ENCODE data around the gene CCT8L2.
"Not testable (repeated sequence)": the region's sequence is repeated elsewhere in the genome, so short reads cannot be mapped to it uniquely, and the experiment has no call there.

CCT8L2 gene

DNA sequence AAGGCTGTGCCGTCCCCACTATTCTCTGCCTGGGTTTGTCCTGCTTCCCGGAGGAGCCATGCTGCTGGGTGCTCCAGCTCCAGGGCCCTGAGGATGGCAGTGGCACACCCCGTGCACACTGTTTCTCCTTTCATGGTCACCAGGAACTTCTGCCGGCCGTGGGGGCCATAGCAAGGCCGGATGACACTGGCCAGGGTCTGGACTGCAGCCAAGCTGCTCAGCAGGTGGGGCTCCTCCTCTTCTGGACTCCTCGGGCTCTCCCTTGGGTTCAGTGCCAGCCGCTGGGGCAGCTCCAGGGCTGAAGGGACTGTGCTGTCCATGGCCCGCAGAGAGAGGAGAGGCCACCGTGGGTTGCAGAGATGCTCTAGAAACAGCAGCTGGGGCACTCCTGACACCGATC is 379 bp downstream of the CCT8L2 start:
- H3K4me3 ChIP-seq (ENCODE audit: low read length); H3K9ac ChIP-seq (ENCODE audit: low read depth, low read length); H3K27me3 ChIP-seq (ENCODE audit: insufficient read depth, low read length); H3K36me3 ChIP-seq (ENCODE audit: insufficient read depth, low read length); H3K4me1 ChIP-seq (ENCODE audit: insufficient read depth, low read length); H3K27ac ChIP-seq (ENCODE audit: low read depth, low read length): not testable (repeated sequence)
- peaks cover 43% of the 10 kb centered on the region for H3K9me3 ChIP-seq (ENCODE audit: insufficient read depth, low read depth, low read length)
- WGBS: 89% methylated on average over 11 of the region's 11 CpGs

DNA sequence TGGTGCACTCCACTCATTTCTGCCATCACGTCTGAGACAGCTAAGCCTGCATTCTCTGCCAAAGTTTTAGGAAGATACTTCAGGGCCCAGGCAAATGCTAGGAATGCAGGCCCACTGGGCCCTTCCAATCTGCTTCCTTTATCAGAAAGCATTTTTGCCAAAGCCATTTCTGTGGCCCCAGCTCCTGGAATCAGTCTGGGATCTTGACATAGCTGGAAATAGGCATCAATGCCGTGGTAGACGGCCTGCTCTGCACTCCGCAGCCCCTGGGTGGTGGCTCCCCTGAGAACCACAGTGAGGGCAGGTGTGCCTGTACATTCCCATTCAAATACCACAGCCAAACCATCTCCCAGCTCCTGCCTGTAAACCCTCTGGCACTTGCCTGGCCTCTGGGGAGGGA is 1.5 kb downstream of the CCT8L2 start:
- peaks cover 44% of the 10 kb centered on the region for H3K9me3 ChIP-seq (ENCODE audit: insufficient read depth, low read depth, low read length)
- 84% methylated on average over 4 of the region's 4 CpGs for WGBS
- H3K4me1 ChIP-seq (ENCODE audit: insufficient read depth, low read length); H3K4me3 ChIP-seq (ENCODE audit: low read length); H3K9ac ChIP-seq (ENCODE audit: low read depth, low read length); H3K36me3 ChIP-seq (ENCODE audit: insufficient read depth, low read length); H3K27ac ChIP-seq (ENCODE audit: low read depth, low read length); H3K27me3 ChIP-seq (ENCODE audit: insufficient read depth, low read length): not testable (repeated sequence)

DNA sequence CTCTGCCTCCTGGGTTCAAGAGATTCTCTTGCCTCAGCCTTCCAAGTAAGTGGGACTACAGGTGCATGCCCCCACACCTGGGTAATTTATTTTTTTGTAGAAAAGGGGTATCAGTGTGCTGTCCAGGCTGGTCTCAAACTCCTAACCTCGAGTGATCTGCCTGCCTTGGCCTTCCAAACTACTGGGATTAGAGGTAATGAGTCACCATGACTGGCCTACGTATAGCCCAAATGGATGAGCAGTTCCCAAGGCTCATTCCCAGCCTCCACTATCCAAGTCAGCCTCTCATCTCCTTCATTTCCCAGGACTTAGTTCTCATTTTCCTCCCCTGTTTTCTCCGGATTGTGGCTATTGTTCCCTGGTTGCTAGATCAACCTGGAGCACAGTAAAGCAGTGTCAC is 5.6 kb downstream of the CCT8L2 start:
- Histone ChIP-seq H3K27me3 (ENCODE audit: insufficient read depth, low read length) (no peaks in the 10 kb centered on the region), H3K36me3 (ENCODE audit: insufficient read depth, low read length) (no peaks in the 10 kb centered on the region), H3K9me3 (ENCODE audit: insufficient read depth, low read depth, low read length) (peaks cover 47% of the 10 kb centered on the region), H3K4me3 (ENCODE audit: low read length) (no peak overlapping the region), H3K9ac (ENCODE audit: low read depth, low read length) (no peak overlapping the region), H3K4me1 (ENCODE audit: insufficient read depth, low read length) (no peaks in the 10 kb centered on the region), H3K27ac (ENCODE audit: low read depth, low read length) (no peak overlapping the region)
- 60% methylated on average over 3 of the region's 3 CpGs for WGBS

DNA sequence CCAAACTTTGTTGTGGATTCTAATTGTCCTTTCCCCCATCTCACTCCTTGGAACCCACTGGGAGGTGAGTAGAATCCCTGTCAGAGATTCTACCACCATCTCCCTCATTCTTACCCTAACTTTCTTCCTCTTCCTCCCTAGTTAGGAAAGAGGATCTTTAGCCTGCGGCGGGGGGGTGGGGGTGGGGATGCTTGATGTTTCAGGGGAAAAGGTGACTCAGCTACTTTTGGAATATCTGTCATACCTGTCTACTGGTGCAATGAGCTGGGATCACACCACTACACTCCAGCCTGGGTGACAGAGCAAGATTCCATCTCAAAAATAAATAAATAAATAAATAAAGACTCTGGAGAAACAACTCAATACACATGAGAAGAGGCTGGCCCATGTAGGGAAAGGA is 6.4 kb downstream of the CCT8L2 start:
- no peaks in the 10 kb centered on the region for H3K36me3 ChIP-seq (ENCODE audit: insufficient read depth, low read length)
- peaks cover 43% of the 10 kb centered on the region for H3K9me3 ChIP-seq (ENCODE audit: insufficient read depth, low read depth, low read length)
- H3K27ac ChIP-seq (ENCODE audit: low read depth, low read length): no peak overlapping the region
- no peaks in the 10 kb centered on the region for H3K4me1 ChIP-seq (ENCODE audit: insufficient read depth, low read length)
- WGBS: no CpG with 5 or more reads among the region's 2 CpGs
- H3K9ac ChIP-seq (ENCODE audit: low read depth, low read length): no peak overlapping the region
- no peak overlapping the region for H3K4me3 ChIP-seq (ENCODE audit: low read length)
- H3K27me3 ChIP-seq (ENCODE audit: insufficient read depth, low read length): no peaks in the 10 kb centered on the region

DNA sequence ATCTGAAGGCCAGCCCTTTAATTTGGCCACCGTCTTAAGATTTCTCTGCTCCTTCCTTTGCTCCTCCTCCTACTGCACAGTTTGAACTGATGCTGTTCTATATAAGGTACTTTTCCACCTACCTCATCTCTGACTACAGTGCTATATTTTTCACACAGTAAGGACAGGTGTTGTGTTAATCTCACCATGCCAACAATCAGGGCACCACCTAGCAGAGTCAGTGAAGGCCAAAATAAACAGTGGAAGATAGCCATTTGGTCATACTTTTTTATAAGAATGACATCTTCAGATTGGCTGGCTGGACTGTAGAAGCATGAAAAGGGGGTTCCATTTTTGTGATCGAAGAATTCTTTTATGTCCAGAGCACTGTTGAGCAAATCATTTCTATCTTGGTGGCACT is 11.7 kb downstream of the CCT8L2 start:
- WGBS: 83% methylated on average over 1 of the region's 2 CpGs
- H3K36me3 ChIP-seq (ENCODE audit: insufficient read depth, low read length); H3K27me3 ChIP-seq (ENCODE audit: insufficient read depth, low read length); H3K9ac ChIP-seq (ENCODE audit: low read depth, low read length); H3K4me1 ChIP-seq (ENCODE audit: insufficient read depth, low read length); H3K4me3 ChIP-seq (ENCODE audit: low read length); H3K27ac ChIP-seq (ENCODE audit: low read depth, low read length): not testable (repeated sequence)
- peaks cover 43% of the 10 kb centered on the region for H3K9me3 ChIP-seq (ENCODE audit: insufficient read depth, low read depth, low read length)

DNA sequence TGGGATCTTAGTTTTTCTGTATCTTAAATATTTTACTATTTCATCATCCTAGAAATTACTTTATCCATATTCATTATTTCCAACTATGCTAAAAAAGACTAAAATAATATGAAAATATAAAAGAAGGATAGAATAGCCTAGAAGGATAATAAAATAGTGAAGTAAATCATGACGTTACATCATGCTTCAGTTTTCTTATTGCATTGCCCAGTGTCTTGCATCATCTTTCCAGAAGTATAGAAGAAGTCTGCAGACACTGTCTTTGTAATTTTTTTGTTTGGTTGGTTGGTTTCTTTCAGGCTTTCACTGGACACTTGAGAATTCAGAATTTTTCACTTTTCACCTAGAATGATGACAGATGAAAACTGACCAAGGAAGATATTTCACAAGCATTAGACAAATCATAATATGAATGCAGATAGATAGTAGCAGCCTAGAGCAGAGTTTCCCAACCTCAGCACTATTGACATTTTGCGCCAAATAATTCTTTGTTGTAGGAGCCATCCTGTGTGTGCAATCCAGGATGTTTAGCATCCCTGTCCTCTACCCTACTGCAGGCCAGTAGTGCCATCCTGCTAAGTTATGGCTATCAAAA is 23.3 kb downstream of the CCT8L2 start:
- not testable (repeated sequence) for H3K27ac ChIP-seq (ENCODE audit: low read depth, low read length); H3K9ac ChIP-seq (ENCODE audit: low read depth, low read length); H3K27me3 ChIP-seq (ENCODE audit: insufficient read depth, low read length); H3K36me3 ChIP-seq (ENCODE audit: insufficient read depth, low read length); H3K4me3 ChIP-seq (ENCODE audit: low read length); H3K4me1 ChIP-seq (ENCODE audit: insufficient read depth, low read length)
- 78% methylated on average over 1 of the region's 2 CpGs for WGBS
- peaks cover 22% of the 10 kb centered on the region for H3K9me3 ChIP-seq (ENCODE audit: insufficient read depth, low read depth, low read length)

- Histone ChIP-seq H3K27ac (ENCODE audit: low read depth, low read length) (no peak overlapping the region), H3K4me3 (ENCODE audit: low read length) (no peak overlapping the region), H3K27me3 (ENCODE audit: insufficient read depth, low read length) (no peaks in the 10 kb centered on the region), H3K9ac (ENCODE audit: low read depth, low read length) (no peak overlapping the region), H3K4me1 (ENCODE audit: insufficient read depth, low read length) (no peaks in the 10 kb centered on the region), H3K36me3 (ENCODE audit: insufficient read depth, low read length) (no peaks in the 10 kb centered on the region), H3K9me3 (ENCODE audit: insufficient read depth, low read depth, low read length) (peaks cover 17% of the 10 kb centered on the region)
- WGBS: 91% methylated on average over 5 of the region's 6 CpGs
Observed at GRCh38 chr22:16568425-16568758, 24.2 kb downstream of the CCT8L2 start.

GRCh38 chr22:16567617-16568424 is 24.8 kb downstream of the CCT8L2 start:
- H3K4me1 ChIP-seq (ENCODE audit: insufficient read depth, low read length); H3K27ac ChIP-seq (ENCODE audit: low read depth, low read length); H3K36me3 ChIP-seq (ENCODE audit: insufficient read depth, low read length); H3K9ac ChIP-seq (ENCODE audit: low read depth, low read length); H3K4me3 ChIP-seq (ENCODE audit: low read length); H3K27me3 ChIP-seq (ENCODE audit: insufficient read depth, low read length): not testable (repeated sequence)
- H3K9me3 ChIP-seq (ENCODE audit: insufficient read depth, low read depth, low read length): peaks cover 17% of the 10 kb centered on the region
- WGBS: 91% methylated on average over 13 of the region's 13 CpGs

DNA sequence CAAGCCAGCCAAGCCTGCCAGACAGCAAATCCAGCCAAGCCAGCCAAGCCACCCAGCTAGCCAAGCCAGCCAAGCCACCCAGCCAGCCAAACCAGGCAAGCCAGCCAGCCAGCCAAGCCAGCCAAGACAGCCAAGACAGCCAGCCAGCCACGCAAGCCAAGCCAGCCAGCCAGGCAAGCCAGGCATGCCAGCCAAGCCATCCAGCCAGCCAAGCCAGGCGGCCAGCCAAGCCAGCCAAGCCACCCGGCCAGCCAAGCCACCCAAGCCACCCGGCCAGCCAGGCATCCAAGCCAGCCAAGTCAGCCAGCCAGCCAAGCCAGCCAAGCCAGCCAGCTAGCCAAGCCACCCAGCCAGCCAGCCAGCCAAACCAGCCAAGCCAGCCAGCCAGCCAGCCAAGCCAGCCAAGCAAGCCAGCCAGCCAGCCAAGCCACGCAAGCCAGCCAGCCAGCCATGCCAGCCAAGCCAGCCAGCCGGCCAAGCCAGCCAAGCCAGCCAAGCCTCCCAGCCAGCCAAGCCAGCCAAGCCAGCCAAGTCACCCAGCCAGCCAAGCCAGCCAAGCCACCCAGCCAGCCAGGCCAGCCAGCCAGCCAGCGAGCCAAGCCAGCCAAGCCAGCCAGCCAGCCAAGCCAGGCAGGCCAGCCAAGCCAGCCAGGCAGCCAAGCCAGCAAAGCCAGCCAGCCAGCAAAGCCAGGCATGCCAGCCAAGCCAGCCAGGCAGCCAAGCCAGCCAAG is 26.0 kb downstream of the CCT8L2 start:
- 88% methylated on average over 7 of the region's 7 CpGs for WGBS
- H3K27me3 ChIP-seq (ENCODE audit: insufficient read depth, low read length); H3K27ac ChIP-seq (ENCODE audit: low read depth, low read length); H3K9ac ChIP-seq (ENCODE audit: low read depth, low read length); H3K36me3 ChIP-seq (ENCODE audit: insufficient read depth, low read length); H3K4me3 ChIP-seq (ENCODE audit: low read length); H3K4me1 ChIP-seq (ENCODE audit: insufficient read depth, low read length): not testable (repeated sequence)
- H3K9me3 ChIP-seq (ENCODE audit: insufficient read depth, low read depth, low read length): peaks cover 23% of the 10 kb centered on the region; the same call in 1 of the 2 replicates

DNA sequence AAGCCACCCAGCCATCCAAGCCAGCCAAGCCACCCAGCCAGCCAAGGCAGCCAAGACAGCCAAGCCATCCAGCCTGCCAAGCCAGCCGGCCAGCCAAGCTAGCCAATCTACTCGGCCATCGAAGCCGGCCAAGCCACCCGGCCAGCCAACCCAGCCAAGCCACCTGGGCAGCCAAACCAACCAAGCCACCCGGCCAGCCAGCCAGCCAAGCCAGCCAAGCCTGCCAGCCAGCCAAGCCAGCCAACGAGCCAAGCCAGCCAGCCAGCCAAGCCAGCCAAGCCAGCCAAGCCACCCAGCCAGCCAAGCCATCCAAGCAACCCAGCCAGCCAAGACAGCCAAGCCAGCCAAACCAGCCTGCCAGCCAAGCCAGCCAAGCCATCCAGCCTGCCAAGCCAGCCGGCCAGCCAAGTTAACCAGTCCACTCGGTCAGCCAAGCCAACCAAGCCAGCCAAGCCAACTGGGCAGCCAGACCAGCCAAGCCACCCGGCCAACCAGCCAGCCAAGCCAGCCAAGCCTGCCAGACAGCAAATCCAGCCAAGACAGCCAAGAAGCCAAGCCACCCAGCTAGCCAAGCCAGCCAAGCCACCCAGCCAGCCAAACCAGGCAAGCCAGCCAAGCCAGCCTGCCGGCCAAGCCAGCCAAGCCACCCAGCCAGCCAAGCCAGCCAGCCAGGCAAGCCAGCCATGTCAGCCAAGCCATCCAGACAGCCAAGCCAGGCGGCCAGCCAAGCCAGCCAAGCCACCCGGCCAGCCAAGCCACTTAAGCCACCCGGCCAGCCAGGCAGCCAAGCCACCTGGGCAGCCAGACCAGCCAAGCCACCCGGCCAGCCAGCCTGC is 26.8 kb downstream of the CCT8L2 start:
- H3K4me1 ChIP-seq (ENCODE audit: insufficient read depth, low read length): not testable (repeated sequence)
- 79% methylated on average over 15 of the region's 15 CpGs for WGBS

More for the DNA sequence above, 26.8 kb downstream of the CCT8L2 start:
- H3K27ac ChIP-seq (ENCODE audit: low read depth, low read length); H3K9ac ChIP-seq (ENCODE audit: low read depth, low read length); H3K27me3 ChIP-seq (ENCODE audit: insufficient read depth, low read length); H3K36me3 ChIP-seq (ENCODE audit: insufficient read depth, low read length); H3K4me3 ChIP-seq (ENCODE audit: low read length): not testable (repeated sequence)
- H3K9me3 ChIP-seq (ENCODE audit: insufficient read depth, low read depth, low read length): peaks cover 24% of the 10 kb centered on the region; the same call in 1 of the 2 replicates

Data from HUES64 (cell line).